RWPE2 (cell line): ENCODE results near the gene MRPL57.
A peak's percentile ranks its signal among the peaks of the same experiment; 100 is the strongest.
"Not testable (repeated sequence)": the region's sequence is repeated elsewhere in the genome, so short reads cannot be mapped to it uniquely, and the experiment has no call there.

Experiments used
- ATAC-seq: fragments of 200-7000 bp; cut with Tn5 transposase; 3 replicates; pipeline ENCODE4 v1.9.1; 2021; ENCODE audit warnings: low read depth
- DNase-seq: peaks from one replicate; pipeline ENCODE4 v3.0.0-alpha.2; 2020; ENCODE audit warnings: low spot score
- H3K27ac ChIP-seq: fragments of 450-650 bp; 2 replicates; pipeline ENCODE4 v1.5.1; 2017; ENCODE audit warnings: mild to moderate bottlenecking; ENCODE audit not compliant: poor library complexity, severe bottlenecking
- H3K27me3 ChIP-seq: fragments of 250-450 bp; sonication (Bioruptor Pico); 2 replicates; pipeline ENCODE4 v1.5.1; 2021; ENCODE audit warnings: mild to moderate bottlenecking, moderate library complexity; ENCODE audit not compliant: insufficient read depth, poor library complexity, severe bottlenecking
- H3K36me3 ChIP-seq: fragments of 250-450 bp; sonication (Bioruptor Pico); 2 replicates; pipeline ENCODE4 v1.5.1; 2020; ENCODE audit warnings: low read depth, mild to moderate bottlenecking, moderate library complexity
- H3K4me1 ChIP-seq: fragments of 250-450 bp; sonication (Bioruptor Pico); 2 replicates; pipeline ENCODE4 v1.5.1; 2021; ENCODE audit warnings: mild to moderate bottlenecking, moderate library complexity; ENCODE audit not compliant: insufficient read depth, poor library complexity, severe bottlenecking
- H3K4me3 ChIP-seq: fragments of 250-450 bp; sonication (Bioruptor Pico); 2 replicates; pipeline ENCODE4 v1.5.1; 2021; ENCODE audit warnings: mild to moderate bottlenecking, moderate library complexity; ENCODE audit not compliant: severe bottlenecking
- H3K9me3 ChIP-seq: fragments of 250-450 bp; sonication (Bioruptor Pico); 2 replicates; pipeline ENCODE4 v1.5.1; 2021; ENCODE audit warnings: mild to moderate bottlenecking, moderate library complexity; ENCODE audit not compliant: severe bottlenecking
- CTCF ChIP-seq: fragments of 450-650 bp; IDR thresholded peaks from one replicate; pipeline ENCODE4 v1.5.1; 2017; ENCODE audit warnings: mild to moderate bottlenecking, moderate library complexity; ENCODE audit not compliant: poor library complexity, severe bottlenecking

MRPL57 gene

GRCh38 chr13:21171420-21171819, 5.0 kb upstream of the MRPL57 start:
- TF ChIP-seq CTCF, result no peak
- no peaks in the 10 kb centered on the region for H3K27me3 ChIP-seq
- H3K27ac ChIP-seq, result no peak overlapping the region
- peaks cover 48% of the 10 kb centered on the region for H3K36me3 ChIP-seq
- no peak for ATAC-seq
- peaks cover 8% of the 10 kb centered on the region for H3K4me1 ChIP-seq
- no peak for DNase-seq
- no peaks in the 10 kb centered on the region for H3K9me3 ChIP-seq
- H3K4me3 ChIP-seq, result no peak overlapping the region

- H3K4me3 ChIP-seq, H3K27me3 ChIP-seq, ATAC-seq, DNase-seq, H3K27ac ChIP-seq, H3K9me3 ChIP-seq: not testable (repeated sequence)
- Histone ChIP-seq H3K4me1 (peaks cover 15% of the 10 kb centered on the region), H3K36me3 (peaks cover 41% of the 10 kb centered on the region)
These were observed 2.7 kb upstream of the MRPL57 start for GRCh38 chr13:21173767-21174166.

- peak overlapping the region; percentile 78 for H3K4me3 ChIP-seq
- H3K9me3 ChIP-seq, result no peaks in the 10 kb centered on the region
- H3K27ac ChIP-seq, result peak overlapping the region; percentile 80
- no peak for ATAC-seq
- TF ChIP-seq CTCF, result no peak
- H3K36me3 ChIP-seq, result peaks cover 32% of the 10 kb centered on the region
- DNase-seq, result no peak
- H3K27me3 ChIP-seq, result no peaks in the 10 kb centered on the region
- peaks cover 15% of the 10 kb centered on the region for H3K4me1 ChIP-seq
These were observed 723 bp upstream of the MRPL57 start for GRCh38 chr13:21175656-21176214.

GRCh38 chr13:21176982-21177284, 475 bp downstream of the MRPL57 start:
- no peaks in the 10 kb centered on the region for H3K27me3 ChIP-seq
- DNase-seq, result no peak
- peaks cover 20% of the 10 kb centered on the region for H3K36me3 ChIP-seq
- peak; percentile 6; the same call in 2 of the 3 replicates for ATAC-seq
- peak overlapping the region; percentile 78 for H3K4me3 ChIP-seq
- H3K4me1 ChIP-seq, result peaks cover 15% of the 10 kb centered on the region
- no peak for TF ChIP-seq CTCF
- H3K9me3 ChIP-seq, result no peaks in the 10 kb centered on the region
- peak overlapping the region; percentile 80 for H3K27ac ChIP-seq

- no peak for ATAC-seq
- TF ChIP-seq CTCF, result no peak
- no peak for DNase-seq
- Histone ChIP-seq H3K27me3 (no peaks in the 10 kb centered on the region), H3K4me1 (peaks cover 7% of the 10 kb centered on the region), H3K4me3 (no peak overlapping the region), H3K9me3 (no peaks in the 10 kb centered on the region), H3K27ac (no peak overlapping the region), H3K36me3 (peaks cover 16% of the 10 kb centered on the region; the same call in 1 of the 2 replicates)
These were observed 5.2 kb downstream of the MRPL57 start for GRCh38 chr13:21181671-21182070.

GRCh38 chr13:21186410-21186809, 10.0 kb downstream of the MRPL57 start:
- not testable (repeated sequence) for H3K36me3 ChIP-seq, H3K27me3 ChIP-seq, H3K27ac ChIP-seq, DNase-seq, H3K4me3 ChIP-seq, H3K4me1 ChIP-seq, H3K9me3 ChIP-seq, ATAC-seq

GRCh38 chr13:21194756-21195155, 18.3 kb downstream of the MRPL57 start:
- ATAC-seq, H3K9me3 ChIP-seq, H3K4me1 ChIP-seq, H3K27ac ChIP-seq, H3K4me3 ChIP-seq, H3K27me3 ChIP-seq, DNase-seq, H3K36me3 ChIP-seq: not testable (repeated sequence)

GRCh38 chr13:21197606-21198225, 21.3 kb downstream of the MRPL57 start:
- not testable (repeated sequence) for H3K9me3 ChIP-seq, H3K27ac ChIP-seq, DNase-seq, H3K27me3 ChIP-seq, H3K4me1 ChIP-seq, H3K36me3 ChIP-seq, H3K4me3 ChIP-seq, ATAC-seq
